ENCODE results near the gene YTHDF1.

The YTHDF1 gene

GRCh38 chr20:63172726-63173125 is 43.2 kb downstream of the YTHDF1 start:
- peak; percentile 19 for TF ChIP-seq CTCF (IDR thresholded peaks at IDR 0.05; ENCODE audit: insufficient read depth, missing control alignments)
- DNase-seq (ENCODE audit: insufficient read length, low spot score) = no peak
- no peak for FAIRE-seq

- no peak for TF ChIP-seq CTCF (IDR thresholded peaks at IDR 0.05; ENCODE audit: insufficient read depth, missing control alignments)
- DNase-seq (ENCODE audit: insufficient read length, low spot score) = no peak
- no peak for FAIRE-seq
Observed at GRCh38 chr20:63171991-63172390, 43.9 kb downstream of the YTHDF1 start.

GRCh38 chr20:63169681-63170080 is 46.2 kb downstream of the YTHDF1 start:
- TF ChIP-seq CTCF (IDR thresholded peaks at IDR 0.05; ENCODE audit: insufficient read depth, missing control alignments) = no peak
- FAIRE-seq (no peak), DNase-seq (ENCODE audit: insufficient read length, low spot score) (no peak)

- DNase-seq (ENCODE audit: insufficient read length, low spot score) (no peak), FAIRE-seq (no peak)
- no peak for TF ChIP-seq CTCF (IDR thresholded peaks at IDR 0.05; ENCODE audit: insufficient read depth, missing control alignments)
Observed at GRCh38 chr20:63168861-63169260, 47.1 kb downstream of the YTHDF1 start.

GRCh38 chr20:63167918-63168520 is 47.9 kb downstream of the YTHDF1 start:
- no peak for DNase-seq (ENCODE audit: insufficient read length, low spot score)
- TF ChIP-seq CTCF (IDR thresholded peaks at IDR 0.05; ENCODE audit: insufficient read depth, missing control alignments) = no peak
- no peak for FAIRE-seq

- no peak for DNase-seq (ENCODE audit: insufficient read length, low spot score)
- no peak for TF ChIP-seq CTCF (IDR thresholded peaks at IDR 0.05; ENCODE audit: insufficient read depth, missing control alignments)
- FAIRE-seq = no peak
Observed at GRCh38 chr20:63167026-63167917, 48.7 kb downstream of the YTHDF1 start.

Measured in D721Med (cell line).